Mucosa of descending colon (tissue), 3 donors: ENCODE data around the gene PTPRN2. TPM values are rescaled to one million over a fixed set of nuclear protein-coding genes. Genes with fewer than 3 reads are reported as not detected.
"Not testable (repeated sequence)": the region's sequence is repeated elsewhere in the genome, so short reads cannot be mapped to it uniquely, and the experiment has no call there.

Experiments
- ATAC-seq: fragments of 200-7000 bp; cut with Tn5 transposase; one replicate; pipeline ENCODE4 v1.9.1; 2020; ENCODE audit warnings: mild to moderate bottlenecking, moderate library complexity
- DNase-seq, 3 donors: peaks; one replicate each; pipeline ENCODE4 v3.0.0-alpha.2; 2020
- H3K36me3 ChIP-seq: fragments of 200-600 bp; one replicate; pipeline ENCODE4 v1.8.0; 2021; ENCODE audit warnings: low read depth, mild to moderate bottlenecking
- H3K4me1 ChIP-seq: fragments of 200-600 bp; one replicate; pipeline ENCODE4 v1.8.0; 2021; ENCODE audit warnings: low read depth, mild to moderate bottlenecking
- H3K4me3 ChIP-seq: fragments of 200-600 bp; one replicate; pipeline ENCODE4 v1.8.0; 2021; ENCODE audit warnings: mild to moderate bottlenecking
- H3K9me3 ChIP-seq: fragments of 200-600 bp; one replicate; pipeline ENCODE4 v1.8.0; 2021; ENCODE audit warnings: mild to moderate bottlenecking
- intact Hi-C, 2 donors: fragments of 100-400 bp; cut with DNase I in 1 of 2; cut with micrococcal nuclease in 1 of 2; formaldehyde crosslinking; loops; one replicate each; pipeline versions ENCODE4 v1.11.0 to v1.11.1; 2022; cut with DNase I, micrococcal nuclease
- total RNA-seq, 3 donors: library from RNA; stranded (reverse); fragmentation: NEBNext Ultra II Directional in 2 of 3; extraction: Animal tissue kit (Norgen Biotek cat#: 25700) in 2 of 3; gene quantifications; one replicate each; pipeline versions ENCODE4 v1.2.1 to v1.2.4, GENCODE V29; 2021 to 2023
- TF ChIP-seq, protein P1 (sequence below): fragments of 200-600 bp; IDR thresholded peaks from one replicate; pipeline ENCODE4 v1.8.0; 2022; ENCODE audit warnings: antibody characterized with exemption, mild to moderate bottlenecking
- donor health status: DM: no; HTN: no; CAD: no; lungs with moderate emphysema.
- donor health status: DM: no; HTN: no; CAD: no.
- donor health status: DM: no; HTN: yes; CAD: no.

The PTPRN2 gene
- total RNA-seq, 3 donors from 2014 or later: 12.5 to 28.0 (median 26.2) TPM

DNA sequence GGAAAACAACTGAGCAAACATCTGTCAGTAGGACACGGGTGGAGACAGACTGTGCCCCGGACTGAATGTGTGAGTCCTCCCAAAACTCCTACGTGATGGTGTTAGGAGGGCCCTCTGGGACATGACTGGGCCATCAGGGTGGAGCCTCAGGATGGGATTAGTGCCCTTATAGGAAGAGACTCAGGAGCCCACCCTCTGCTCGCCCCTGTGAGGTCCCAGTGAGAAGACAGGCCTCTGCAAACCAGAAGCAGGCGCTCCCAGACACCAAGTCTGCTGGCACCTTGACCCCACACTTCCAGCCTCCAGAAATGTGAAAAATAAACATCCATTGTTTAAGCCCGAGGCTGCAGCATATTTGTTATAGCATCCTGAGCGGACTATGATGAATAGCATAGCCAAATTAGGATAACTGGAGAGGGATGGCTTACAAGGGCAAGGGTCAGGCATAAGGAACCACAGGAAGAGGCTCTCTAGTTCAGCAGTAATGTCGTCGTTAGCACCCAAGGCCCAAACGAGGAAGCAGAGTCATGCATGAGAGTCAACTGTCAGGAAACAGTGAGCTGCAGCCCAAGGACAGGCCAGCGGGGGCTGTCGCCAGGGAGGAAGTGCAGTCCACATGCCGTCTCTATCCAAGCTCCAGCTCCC, 50.6 kb downstream of the PTPRN2 start:
- ATAC-seq (no peak), DNase-seq (no peak)
- no peaks in the 10 kb centered on the region for H3K9me3 ChIP-seq
- intact Hi-C loops: no loop called here
- no peak overlapping the region for H3K4me3 ChIP-seq
- H3K4me1 ChIP-seq: no peaks in the 10 kb centered on the region
- H3K36me3 ChIP-seq: no peaks in the 10 kb centered on the region
- TF ChIP-seq, protein P1, sequence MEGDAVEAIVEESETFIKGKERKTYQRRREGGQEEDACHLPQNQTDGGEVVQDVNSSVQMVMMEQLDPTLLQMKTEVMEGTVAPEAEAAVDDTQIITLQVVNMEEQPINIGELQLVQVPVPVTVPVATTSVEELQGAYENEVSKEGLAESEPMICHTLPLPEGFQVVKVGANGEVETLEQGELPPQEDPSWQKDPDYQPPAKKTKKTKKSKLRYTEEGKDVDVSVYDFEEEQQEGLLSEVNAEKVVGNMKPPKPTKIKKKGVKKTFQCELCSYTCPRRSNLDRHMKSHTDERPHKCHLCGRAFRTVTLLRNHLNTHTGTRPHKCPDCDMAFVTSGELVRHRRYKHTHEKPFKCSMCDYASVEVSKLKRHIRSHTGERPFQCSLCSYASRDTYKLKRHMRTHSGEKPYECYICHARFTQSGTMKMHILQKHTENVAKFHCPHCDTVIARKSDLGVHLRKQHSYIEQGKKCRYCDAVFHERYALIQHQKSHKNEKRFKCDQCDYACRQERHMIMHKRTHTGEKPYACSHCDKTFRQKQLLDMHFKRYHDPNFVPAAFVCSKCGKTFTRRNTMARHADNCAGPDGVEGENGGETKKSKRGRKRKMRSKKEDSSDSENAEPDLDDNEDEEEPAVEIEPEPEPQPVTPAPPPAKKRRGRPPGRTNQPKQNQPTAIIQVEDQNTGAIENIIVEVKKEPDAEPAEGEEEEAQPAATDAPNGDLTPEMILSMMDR: no peak

DNA sequence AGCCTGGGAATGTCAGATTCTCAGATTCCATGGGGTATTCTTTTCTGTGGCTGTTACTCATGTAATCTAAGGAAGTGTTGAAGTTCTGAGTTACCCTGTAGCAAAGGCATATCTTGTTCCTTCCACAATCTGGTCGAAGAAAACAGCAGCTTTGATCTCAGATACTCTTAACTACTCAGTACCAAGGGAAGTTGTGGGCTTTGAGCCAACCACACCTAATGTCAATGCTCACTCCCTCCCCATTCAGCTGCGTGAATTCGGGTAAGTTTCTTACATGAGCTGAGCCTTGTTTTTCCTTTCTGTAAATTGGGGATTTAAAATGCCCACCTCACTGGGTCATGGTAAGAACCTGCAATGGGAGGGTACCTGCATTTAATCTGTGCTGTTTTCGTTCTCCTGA, 52.5 kb downstream of the PTPRN2 start:
- DNase-seq: no peak
- intact Hi-C loops: no loop called here
- Histone ChIP-seq H3K4me1 (no peaks in the 10 kb centered on the region), H3K9me3 (no peaks in the 10 kb centered on the region), H3K4me3 (no peak overlapping the region), H3K36me3 (no peaks in the 10 kb centered on the region)
- TF ChIP-seq, protein P1: no peak
- no peak for ATAC-seq

GRCh38 chr7:158534598-158534997, 53.0 kb downstream of the PTPRN2 start:
- ATAC-seq (no peak), DNase-seq (no peak)
- no peaks in the 10 kb centered on the region for H3K9me3 ChIP-seq
- no peaks in the 10 kb centered on the region for H3K4me1 ChIP-seq
- TF ChIP-seq, protein P1: no peak
- intact Hi-C loops: no loop called here
- no peak overlapping the region for H3K4me3 ChIP-seq
- H3K36me3 ChIP-seq: no peaks in the 10 kb centered on the region

DNA sequence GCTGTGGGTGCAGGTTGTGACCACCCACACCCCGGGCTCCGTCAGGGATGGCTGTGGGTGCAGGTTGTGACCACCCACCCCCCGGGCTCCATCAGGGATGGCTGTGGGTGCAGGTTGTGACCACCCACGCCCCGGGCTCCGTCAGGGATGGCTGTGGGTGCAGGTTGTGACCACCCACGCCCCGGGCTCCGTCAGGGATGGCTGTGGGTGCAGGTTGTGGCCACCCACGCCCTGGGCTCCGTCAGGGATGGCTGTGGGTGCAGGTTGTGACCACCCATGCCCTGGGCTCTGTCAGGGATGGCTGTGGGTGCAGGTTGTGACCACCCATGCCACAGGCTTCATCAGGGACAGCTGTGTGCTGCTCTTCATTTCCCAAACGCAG, 53.5 kb downstream of the PTPRN2 start:
- H3K4me1 ChIP-seq, ATAC-seq, H3K9me3 ChIP-seq, intact Hi-C loops, H3K4me3 ChIP-seq, DNase-seq, H3K36me3 ChIP-seq: not testable (repeated sequence)

DNA sequence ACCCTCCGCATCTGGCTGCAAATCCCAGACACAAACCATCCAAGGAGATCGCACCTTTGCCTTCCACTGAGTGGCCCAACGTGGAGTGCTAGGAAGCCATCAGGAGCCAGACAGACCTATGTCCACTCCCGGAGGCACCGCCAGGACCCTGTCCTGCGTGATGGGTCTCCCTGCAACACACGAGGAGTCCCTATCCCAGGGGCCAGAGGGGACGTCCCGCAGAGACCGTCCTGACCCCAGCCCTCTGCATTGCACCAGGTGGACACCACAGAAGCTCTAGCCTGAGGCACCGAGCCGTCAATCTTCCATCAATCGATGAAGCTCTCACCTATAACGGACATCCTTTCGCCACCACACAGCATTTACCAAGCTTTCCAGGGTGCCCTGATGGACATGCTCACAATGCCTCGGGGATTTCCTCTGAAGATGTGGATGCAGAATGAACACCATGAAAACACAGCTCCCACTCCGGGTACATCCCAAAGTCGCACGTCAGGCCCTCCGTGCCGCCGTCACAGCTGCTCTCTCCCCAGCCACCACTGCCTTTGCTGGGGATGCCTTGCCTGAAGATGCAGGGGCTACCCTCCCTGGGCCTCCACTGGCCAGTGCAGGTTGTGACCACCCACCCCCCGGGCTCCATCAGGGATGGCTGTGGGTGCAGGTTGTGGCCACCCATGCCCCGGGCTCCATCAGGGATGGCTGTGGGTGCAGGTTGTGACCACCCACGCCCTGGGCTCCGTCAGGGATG, 54.1 kb downstream of the PTPRN2 start:
- DNase-seq: no peak
- Histone ChIP-seq H3K36me3 (no peaks in the 10 kb centered on the region), H3K4me1 (no peaks in the 10 kb centered on the region), H3K9me3 (no peaks in the 10 kb centered on the region), H3K4me3 (no peak overlapping the region)
- TF ChIP-seq, protein P1: no peak
- ATAC-seq: no peak
- intact Hi-C loops: no loop called here

DNA sequence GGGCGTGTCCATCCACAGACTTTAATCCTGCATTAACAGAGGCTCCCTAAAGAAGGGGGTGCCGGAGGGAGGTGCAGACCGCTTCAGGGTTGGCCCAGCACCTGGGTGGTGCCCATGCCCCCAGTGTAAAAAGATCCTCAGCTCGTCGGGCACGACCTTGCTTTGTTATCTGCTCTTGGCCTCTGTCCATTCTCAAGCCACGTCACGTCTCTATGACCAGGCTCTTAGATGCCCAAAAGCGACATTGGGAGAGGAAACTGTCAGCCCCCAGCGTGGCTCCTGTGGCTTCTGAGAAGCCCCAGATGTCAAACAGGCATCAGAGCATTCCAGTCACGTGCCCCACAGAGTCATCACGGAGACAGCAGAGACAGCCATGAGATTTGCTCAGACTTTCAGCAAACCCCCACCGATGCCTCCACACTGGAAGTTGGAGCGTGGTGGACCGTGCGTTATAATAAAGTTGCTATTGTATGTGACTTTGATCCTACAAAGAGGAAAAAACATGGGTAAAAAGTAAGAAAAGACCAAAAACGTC, 55.5 kb downstream of the PTPRN2 start:
- TF ChIP-seq, protein P1: no peak
- no peak overlapping the region for H3K4me3 ChIP-seq
- intact Hi-C loops: no loop called here
- DNase-seq (no peak), ATAC-seq (no peak)
- no peaks in the 10 kb centered on the region for H3K4me1 ChIP-seq
- H3K36me3 ChIP-seq: no peaks in the 10 kb centered on the region
- no peaks in the 10 kb centered on the region for H3K9me3 ChIP-seq
